ENCODE data around the gene ANKRD36C.
"Not testable (repeated sequence)": the region's sequence is repeated elsewhere in the genome, so short reads cannot be mapped to it uniquely, and the experiment has no call there.

Gene ANKRD36C

DNA sequence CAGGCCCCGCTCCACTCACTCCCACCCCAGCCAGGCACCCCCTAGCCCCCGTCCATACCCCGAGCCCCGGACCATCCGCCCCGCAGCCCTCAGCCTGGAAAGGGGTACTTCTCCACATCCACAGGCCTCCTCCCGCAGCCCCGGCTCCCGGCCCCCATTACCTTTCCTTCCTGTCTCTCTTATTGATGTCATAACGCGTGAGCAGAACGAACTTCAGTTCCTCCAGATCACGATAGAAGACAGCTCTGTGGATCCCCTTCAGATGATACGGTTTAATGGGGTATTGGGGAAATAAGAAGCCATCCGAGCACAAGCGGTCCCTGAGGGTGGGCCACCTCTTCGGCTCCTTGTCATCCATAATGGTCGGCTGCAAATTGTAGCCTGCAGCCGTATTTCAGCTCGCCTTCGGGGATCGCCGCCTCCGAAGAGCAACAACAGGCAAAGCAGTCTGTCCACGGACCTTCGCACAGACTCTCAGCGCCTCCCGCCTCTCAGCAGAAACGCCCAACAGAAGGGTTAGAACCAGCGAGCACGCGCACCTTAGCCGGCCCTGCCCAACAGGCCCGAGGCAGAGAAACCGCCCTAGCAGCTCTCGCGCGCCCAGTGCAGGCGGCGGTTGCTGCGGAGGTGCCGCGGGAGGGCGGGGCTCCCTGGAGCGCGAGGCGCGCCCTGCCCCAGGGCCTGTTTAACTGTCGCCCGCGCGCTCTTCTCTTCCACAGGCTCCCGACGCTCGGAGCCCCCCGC, at the start of gene ANKRD36C:
Gene ANKRD36C, minus strand, starts transcription at position 474 of the 744 bp plus-strand sequence. Its CDS starts 116 bp downstream, at position 358.
- DNase-seq (ENCODE audit: low read depth in 2 of 2): peak in 1 of 2 donors; percentile 6

- DNase-seq (ENCODE audit: low read depth in 2 of 2): not testable (repeated sequence)
Measured at GRCh38 chr2:96035554-96035953, 43.9 kb upstream of the ANKRD36C start.

DNA sequence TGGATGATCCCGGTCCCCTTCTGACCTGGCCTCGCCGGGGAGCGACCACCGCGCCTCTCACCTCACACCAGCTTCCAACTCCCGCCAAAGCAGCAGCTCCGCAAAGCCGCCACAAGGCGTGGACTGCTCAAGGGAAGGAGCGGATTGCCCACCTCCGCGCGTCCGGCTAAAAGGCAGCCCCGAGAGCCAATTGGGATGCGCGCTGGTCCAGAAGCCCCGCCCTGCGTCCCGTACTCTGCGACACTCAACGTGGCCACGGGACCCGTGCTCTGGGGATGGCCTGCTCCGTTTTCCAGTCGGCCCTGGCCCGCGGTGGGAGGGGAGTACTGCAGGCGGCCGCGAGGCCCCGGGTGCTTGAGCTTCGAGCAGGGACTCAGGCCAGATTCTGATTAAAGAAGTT, 43.2 kb upstream of the ANKRD36C start, which contains the start of gene GPAT2:
Gene GPAT2, minus strand, starts transcription at position 125 of the 400 bp plus-strand sequence. CDS start 2,557 bp downstream, outside the sequence.
- not testable (repeated sequence) for DNase-seq (ENCODE audit: low read depth in 2 of 2)

DNA sequence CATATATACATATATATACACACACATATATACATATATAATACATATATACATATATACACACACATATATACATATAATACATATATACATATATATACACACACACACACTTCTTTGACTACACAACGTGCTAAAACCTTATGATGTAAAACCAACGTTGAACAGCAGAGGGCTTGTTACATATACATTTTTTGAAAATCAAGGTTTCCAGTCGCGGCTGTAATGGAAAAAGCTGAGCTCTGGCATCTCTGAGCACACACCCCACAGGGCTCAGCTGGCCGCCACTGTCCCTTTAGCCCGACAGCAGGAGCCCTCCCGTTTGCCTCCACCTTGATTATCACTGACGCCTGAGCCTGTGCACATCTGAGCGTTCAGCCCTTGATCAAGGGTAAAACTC, 42.4 kb upstream of the ANKRD36C start:
- DNase-seq (ENCODE audit: low read depth in 2 of 2): not testable (repeated sequence)

DNA sequence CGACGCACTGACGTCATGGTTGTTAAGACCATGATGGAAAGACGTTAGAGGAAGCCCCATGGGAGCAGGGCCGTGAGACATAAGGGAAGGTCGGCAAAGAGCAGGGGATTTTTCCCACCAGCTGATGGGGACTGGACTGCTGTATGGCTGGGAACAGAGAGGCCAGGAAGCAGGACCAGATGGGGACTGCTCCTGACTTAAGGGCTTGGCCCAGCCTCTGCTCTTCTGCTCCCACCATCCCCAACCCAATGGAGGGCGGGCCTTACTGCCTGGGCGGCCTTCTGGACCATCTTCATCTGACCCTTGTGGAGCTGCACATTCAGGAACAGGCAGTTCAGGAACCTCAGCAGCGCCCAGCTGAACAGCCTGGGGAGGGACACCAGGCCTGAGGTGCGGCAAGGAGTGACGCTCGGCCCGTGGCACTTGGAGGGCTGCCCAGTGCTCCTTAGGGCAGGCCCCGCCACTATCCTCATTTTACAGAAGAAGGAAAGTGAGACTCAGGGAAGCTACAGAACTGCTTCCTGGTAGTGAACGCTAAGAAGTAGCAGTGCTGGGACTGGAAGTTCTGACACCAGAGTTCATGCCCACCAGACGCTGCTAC, 36.2 kb upstream of the ANKRD36C start:
- not testable (repeated sequence) for DNase-seq (ENCODE audit: low read depth in 2 of 2)

DNA sequence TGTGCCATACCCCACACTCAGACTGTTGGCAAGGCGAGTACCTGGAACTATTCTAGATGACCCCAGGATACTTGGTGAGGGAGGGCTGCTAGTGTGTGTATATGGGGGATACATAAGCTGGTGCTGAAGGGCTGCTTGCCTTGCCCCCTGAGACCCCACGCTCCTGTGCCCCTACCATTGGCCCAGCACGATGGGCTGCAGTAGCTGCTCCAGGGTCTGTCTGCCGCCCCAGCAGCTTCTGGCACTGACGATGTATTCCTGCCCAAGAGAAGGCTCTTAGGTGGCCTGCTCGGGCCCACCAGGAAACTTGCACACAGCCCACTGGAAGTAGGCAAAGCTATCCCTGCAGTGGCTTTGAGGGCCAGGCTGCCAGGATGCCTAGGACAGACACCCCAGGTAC, 34.1 kb upstream of the ANKRD36C start:
- DNase-seq (ENCODE audit: low read depth in 2 of 2): not testable (repeated sequence)

GRCh38 chr2:96025194-96025492, 33.5 kb upstream of the ANKRD36C start:
- no peak for DNase-seq (ENCODE audit: low read depth in 2 of 2)

DNA sequence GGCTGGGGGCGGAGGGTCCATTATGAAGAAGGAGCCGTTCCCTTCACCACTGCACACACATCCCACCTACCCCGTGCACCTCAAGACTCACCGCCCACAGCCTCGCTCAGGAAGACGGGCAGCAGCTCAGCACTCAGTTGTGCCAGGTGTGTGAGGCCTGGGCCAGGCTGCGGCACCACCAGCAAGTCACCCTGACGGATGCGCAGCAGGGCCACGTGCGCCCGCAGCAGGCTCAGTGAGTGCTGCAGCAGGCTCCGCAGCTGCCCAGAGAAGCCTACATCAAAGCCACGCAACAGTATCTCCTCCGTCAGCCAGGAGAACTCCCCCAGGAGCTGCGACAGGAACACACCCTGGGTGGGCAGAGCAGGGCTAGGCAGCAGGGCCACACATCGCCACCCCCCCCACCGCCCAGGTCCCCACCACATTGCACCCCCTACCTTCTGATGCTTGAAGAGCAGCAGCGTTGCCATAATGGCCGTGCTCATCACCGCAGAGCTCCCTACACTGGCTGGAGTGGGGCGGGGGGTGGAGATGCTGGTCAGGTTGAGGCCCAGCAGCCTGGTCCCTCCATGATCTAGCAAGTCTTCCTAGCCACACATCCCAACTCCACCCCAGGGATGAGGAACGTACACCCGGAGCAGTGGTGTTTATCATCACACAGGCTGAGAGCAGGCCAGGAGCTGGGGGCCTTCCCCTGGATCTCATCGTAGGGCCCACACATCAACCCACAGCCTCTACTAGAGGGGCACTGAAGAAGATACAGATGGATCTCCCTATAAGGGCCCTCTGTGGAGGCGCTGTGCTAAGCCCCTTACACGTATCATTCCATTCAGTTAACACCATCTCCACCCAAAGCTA, 32.9 kb upstream of the ANKRD36C start:
- no peak for DNase-seq (ENCODE audit: low read depth in 2 of 2)

- not testable (repeated sequence) for DNase-seq (ENCODE audit: low read depth in 2 of 2)
Measured at GRCh38 chr2:96023701-96024100, 32.1 kb upstream of the ANKRD36C start.

DNA sequence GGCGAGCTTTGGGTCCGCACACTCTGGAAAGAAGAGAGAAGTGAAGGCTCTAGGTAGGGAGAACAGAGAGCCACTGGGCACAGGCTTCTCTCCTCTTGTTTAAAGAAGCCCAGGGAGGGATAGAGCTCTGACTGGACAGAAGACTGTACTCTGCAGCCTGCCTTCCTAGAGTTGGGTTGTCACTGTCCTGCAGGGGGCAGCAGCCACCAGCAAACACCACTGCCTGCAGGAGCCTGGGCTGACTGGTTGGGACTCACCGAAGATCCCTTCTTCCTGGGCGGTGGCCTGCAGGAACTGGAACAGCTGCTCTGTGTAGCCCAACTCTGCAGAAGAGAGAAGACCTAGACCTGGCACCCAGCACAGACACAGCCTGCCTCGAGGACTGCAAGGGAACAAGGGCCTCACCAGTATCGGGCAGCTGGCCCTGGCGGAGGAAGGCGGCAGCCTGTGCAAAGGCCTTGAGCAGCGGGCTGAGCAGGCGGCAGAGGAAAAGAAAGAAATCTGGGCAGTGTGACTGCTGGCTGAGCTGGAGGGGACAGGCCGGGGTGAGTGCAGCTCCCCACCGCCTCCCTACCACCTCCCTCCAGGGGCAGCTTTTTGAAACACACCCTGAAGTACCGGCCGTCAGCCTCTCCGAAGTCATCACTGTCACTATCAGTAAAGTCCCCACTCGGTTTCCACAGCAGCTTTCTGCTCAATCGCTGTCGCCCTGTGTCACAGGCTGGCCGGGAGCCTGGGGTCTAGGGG, 31.2 kb upstream of the ANKRD36C start:
- DNase-seq (ENCODE audit: low read depth in 2 of 2): peak; percentile 62 to 71

DNA sequence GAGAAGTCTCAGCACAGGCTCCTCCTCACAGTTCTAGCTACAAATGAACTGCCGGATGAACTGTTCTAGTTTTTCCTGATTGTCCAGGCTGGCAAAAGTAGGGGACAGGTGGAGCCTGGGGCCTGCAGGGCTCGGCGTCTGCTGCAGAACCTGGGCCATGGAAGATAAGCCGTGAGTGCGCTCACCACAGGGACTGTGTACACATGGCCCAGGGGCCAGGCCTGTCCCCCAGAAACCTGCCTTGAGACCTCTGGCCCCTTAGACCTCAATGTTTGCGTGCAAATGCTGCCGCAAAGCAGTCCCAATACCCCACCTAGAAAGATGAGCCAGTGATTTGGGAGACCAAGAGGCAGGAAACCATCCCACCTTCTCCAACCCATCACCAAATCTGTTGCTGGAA, 30.5 kb upstream of the ANKRD36C start:
- DNase-seq (ENCODE audit: low read depth in 2 of 2): not testable (repeated sequence)

DNA sequence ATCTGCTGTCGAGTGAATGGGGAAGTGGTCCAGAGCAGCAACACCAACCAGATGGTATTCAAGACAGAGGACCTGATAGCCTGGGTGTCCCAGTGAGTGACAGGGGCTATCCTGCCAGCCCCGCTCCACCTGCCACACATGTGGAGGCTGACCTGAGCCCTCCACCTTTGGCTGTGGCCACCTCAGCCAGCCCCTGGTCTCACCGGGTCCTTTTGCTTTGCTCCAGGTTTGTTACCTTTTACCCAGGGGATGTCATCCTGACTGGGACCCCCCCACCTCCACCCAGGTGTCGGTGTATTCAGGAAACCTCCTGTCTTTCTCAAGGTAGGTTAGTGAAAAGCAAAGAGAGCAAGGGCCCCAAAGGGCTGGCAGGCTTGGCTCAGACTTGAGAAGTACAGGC, 29.5 kb upstream of the ANKRD36C start:
- DNase-seq (ENCODE audit: low read depth in 2 of 2): not testable (repeated sequence)

DNA sequence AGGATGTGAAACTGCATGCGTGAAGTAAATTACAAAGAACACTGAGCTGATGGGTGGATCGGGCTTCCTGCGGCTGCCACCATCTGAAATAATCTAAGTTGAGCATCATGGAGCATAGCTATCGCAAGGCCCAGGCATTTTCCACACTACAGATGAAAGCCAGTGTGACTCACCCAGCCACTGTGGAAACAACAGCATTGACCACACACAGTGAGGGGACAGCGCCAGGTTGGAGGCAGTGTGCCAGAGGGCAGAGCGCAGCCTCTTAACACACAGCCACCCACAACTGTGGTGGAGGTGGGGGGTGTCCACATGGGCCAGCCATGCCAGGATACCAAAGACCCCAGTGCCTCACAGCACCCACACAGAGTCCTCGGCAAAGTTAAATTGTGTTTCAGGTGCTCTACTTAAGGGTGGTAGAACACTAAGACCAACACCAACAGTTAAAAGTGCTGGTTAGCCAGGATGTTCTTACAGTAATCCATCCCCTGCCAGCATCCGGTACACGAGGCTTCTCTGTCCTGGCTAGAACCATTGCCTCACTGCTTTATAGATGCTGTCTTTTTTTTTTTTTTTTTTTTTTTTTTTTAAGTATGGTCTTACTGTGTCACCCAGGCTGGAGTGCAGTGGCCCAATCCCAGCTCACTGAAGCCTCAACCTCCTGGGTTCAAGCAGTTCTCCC, 28.4 kb upstream of the ANKRD36C start:
- not testable (repeated sequence) for DNase-seq (ENCODE audit: low read depth in 2 of 2)

DNA sequence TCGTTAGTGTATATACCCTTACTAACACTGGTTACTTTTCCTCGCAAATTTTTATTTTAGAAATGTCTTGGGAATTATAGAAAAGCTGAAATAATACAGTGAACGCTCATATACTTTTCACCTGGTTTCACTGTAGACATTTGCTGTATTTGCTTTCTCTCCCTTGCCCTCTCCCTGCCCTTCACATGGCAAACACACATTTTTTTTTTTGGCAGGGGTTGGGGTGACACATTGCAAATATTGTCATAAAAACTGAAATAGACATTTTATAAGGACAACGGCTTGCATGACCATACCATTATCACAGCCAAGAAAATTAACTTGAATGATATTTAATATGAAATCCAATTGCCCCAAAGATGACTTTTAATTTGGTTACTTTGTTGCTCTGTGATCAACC, 24.7 kb upstream of the ANKRD36C start:
- not testable (repeated sequence) for DNase-seq (ENCODE audit: low read depth in 2 of 2)

- not testable (repeated sequence) for DNase-seq (ENCODE audit: low read depth in 2 of 2)
Measured at GRCh38 chr2:96012792-96013264, 21.2 kb upstream of the ANKRD36C start.

GRCh38 chr2:96012086-96012791, 20.6 kb upstream of the ANKRD36C start:
- DNase-seq (ENCODE audit: low read depth in 2 of 2): not testable (repeated sequence)

GRCh38 chr2:96011129-96011455, 19.5 kb upstream of the ANKRD36C start:
- DNase-seq (ENCODE audit: low read depth in 2 of 2): not testable (repeated sequence)

DNA sequence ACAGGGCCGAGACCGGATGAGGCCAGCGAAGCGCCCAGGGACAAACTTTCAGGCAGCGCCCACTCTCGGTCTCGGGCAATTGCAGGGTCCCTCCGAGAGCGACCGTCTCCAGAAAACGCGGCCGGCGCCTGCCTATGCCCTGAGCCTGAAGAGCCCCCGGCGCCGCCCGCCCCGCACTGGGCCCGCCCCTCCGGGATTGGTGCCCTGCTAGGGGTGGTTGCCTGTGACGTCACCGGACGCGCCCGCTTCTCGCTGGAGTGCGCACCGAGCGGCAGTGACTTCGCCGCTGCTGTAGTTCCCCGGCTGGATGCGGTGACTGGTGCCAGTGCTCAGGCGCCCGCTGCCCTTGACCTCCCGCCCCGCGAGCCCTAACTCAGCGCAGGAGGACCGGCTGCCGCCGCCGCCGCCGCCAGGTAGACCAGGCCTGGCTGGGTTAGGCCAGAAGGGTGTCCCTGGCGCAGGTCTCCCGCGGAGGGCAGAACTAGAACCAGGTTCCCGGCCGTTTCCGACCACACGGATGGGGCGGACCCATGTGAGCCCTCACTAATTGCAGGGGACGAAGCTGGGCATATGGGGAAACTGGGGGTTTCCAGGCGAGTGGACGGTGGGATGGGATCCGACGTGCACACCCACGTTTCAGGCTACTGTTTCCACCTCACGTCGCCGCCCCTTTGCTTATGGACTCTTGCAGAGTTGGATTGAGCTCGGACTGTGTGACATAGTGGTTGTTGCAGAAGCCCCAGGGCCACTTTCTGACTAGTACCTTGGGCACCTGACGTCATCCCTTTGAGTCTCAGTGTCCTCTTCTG, 18.9 kb upstream of the ANKRD36C start:
- DNase-seq (ENCODE audit: low read depth in 2 of 2): peak; percentile 92 to 98

DNA sequence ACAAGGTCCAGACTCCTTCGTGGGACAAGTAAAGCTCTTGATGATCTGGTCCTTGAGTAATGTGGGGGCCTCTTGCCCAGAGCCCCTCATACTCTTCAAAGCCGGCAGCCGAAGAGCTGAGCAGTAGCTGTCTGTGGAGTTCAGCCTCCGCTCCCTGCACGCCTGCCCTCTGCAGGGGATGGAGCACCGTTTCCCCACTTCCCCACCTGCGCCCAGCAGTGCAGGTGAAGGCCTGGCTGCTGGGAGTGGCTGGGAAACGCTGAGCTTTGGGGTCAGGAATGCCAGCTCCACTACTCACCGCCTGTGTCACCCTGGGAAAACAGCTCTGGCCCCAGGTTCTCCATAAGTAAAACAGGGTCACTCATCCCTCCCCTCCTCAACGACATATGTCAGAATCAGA, 18.2 kb upstream of the ANKRD36C start:
- DNase-seq (ENCODE audit: low read depth in 2 of 2): not testable (repeated sequence)
